IMR-90 (cell line): ENCODE measurements around the gene ARHGAP24.
"Not testable (repeated sequence)": the region's sequence is repeated elsewhere in the genome, so short reads cannot be mapped to it uniquely, and the experiment has no call there.

Source experiments
- CEBPB ChIP-seq: IDR thresholded peaks from 2 replicates; pipeline ENCODE4 v1.6.1; 2012; ENCODE audit warnings: low read depth, low read length, improper control_type of control experiment
- CTCF ChIP-seq: conservative IDR thresholded peaks from 2 replicates; pipeline ENCODE4 v1.5.1; 2012; ENCODE audit warnings: mild to moderate bottlenecking, low read depth, low read length, improper control_type of control experiment
- ELK1 ChIP-seq: fragments of 150-350 bp; IDR thresholded peaks from 2 replicates; pipeline ENCODE4 v1.6.1; 2016; ENCODE audit warnings: low read depth, mild to moderate bottlenecking, low read length, moderate library complexity, borderline replicate concordance
- MXI1 ChIP-seq: IDR thresholded peaks from 2 replicates; pipeline ENCODE4 v1.6.1; 2012; ENCODE audit warnings: low read depth, mild to moderate bottlenecking, low read length, moderate library complexity, borderline replicate concordance
- POLR2A ChIP-seq: IDR thresholded peaks from 2 replicates; pipeline ENCODE4 v1.6.1; 2012; ENCODE audit warnings: mild to moderate bottlenecking, low read depth, low read length
- RCOR1 ChIP-seq: IDR thresholded peaks from 2 replicates; pipeline ENCODE4 v1.6.1; 2012; ENCODE audit warnings: mild to moderate bottlenecking, low read length, improper control_type of control experiment; ENCODE audit not compliant: insufficient replicate concordance
- SMC3 ChIP-seq: fragments of 150-350 bp; IDR thresholded peaks from 2 replicates; pipeline ENCODE4 v1.6.1; 2016; ENCODE audit warnings: low read depth, mild to moderate bottlenecking, antibody characterized with exemption, low read length, moderate library complexity
- TF ChIP-seq, protein P1 (sequence below): fragments of 150-350 bp; IDR thresholded peaks from 2 replicates; pipeline ENCODE4 v1.6.1; 2017; ENCODE audit warnings: mild to moderate bottlenecking, antibody characterized with exemption, low read length, low read depth

DNA sequence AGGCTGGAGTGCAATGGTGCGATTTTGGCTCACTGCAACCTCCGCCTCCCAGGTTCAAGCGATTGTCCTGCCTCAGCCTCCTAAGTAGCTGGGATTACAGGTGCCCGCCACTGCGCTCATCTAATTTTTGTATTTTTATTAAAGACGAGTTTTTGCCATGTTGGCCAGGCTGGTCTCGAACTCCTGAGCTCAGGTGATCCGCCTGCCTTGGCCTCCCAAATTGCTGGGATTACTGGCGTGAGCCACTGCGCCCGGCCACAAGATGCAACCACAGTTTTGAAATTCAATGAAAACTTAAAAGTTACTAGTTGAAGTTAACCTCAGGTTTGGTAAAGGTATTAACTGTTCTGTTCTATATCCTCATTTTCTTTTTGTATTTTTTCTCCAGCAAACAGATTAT is 427.7 kb downstream of the ARHGAP24 start:
- TF ChIP-seq CTCF, RCOR1, POLR2A, SMC3, ELK1, MXI1, CEBPB: not testable (repeated sequence)
- TF ChIP-seq, protein P1, sequence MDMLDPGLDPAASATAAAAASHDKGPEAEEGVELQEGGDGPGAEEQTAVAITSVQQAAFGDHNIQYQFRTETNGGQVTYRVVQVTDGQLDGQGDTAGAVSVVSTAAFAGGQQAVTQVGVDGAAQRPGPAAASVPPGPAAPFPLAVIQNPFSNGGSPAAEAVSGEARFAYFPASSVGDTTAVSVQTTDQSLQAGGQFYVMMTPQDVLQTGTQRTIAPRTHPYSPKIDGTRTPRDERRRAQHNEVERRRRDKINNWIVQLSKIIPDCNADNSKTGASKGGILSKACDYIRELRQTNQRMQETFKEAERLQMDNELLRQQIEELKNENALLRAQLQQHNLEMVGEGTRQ: not testable (repeated sequence)
